Trophoblast cell (in vitro differentiated cells and primary cell): Measurements from ENCODE around the gene LONP2.

ENCODE experiments used
- DNase-seq, 2 donors: peaks; one replicate each; pipeline ENCODE4 v3.0.0-alpha.2; 2016
- H2AFZ ChIP-seq: 2 replicates; pipeline ENCODE4 v1.6.1; 2013; ENCODE audit warnings: low read length, moderate library complexity, mild to moderate bottlenecking; ENCODE audit not compliant: insufficient read depth, poor library complexity
- H2AK5ac ChIP-seq: 2 replicates; pipeline ENCODE4 v1.6.1; 2013; ENCODE audit warnings: mild to moderate bottlenecking, low read length
- H2BK120ac ChIP-seq: 2 replicates; pipeline ENCODE4 v1.6.1; 2013; ENCODE audit warnings: low read length, mild to moderate bottlenecking, moderate library complexity; ENCODE audit not compliant: insufficient read depth, poor library complexity
- H2BK12ac ChIP-seq: 2 replicates; pipeline ENCODE4 v1.6.1; 2013; ENCODE audit warnings: mild to moderate bottlenecking, low read length, moderate library complexity
- H2BK5ac ChIP-seq: 2 replicates; pipeline ENCODE4 v1.6.1; 2013; ENCODE audit warnings: low read length, low read depth, moderate library complexity, mild to moderate bottlenecking; ENCODE audit not compliant: poor library complexity
- H3K14ac ChIP-seq: 2 replicates; pipeline ENCODE4 v1.6.1; 2013; ENCODE audit warnings: mild to moderate bottlenecking, low read length
- H3K18ac ChIP-seq: 2 replicates; pipeline ENCODE4 v1.6.1; 2013; ENCODE audit warnings: mild to moderate bottlenecking, low read length
- H3K23ac ChIP-seq: 2 replicates; pipeline ENCODE4 v1.6.1; 2013; ENCODE audit warnings: low read length
- H3K27ac ChIP-seq: 2 replicates; pipeline ENCODE4 v1.5.1; 2013; ENCODE audit warnings: low read depth, mild to moderate bottlenecking, inconsistent platforms, low read length, moderate library complexity
- H3K27me3 ChIP-seq: 2 replicates; pipeline ENCODE4 v1.6.1; 2013; ENCODE audit warnings: inconsistent platforms, mild to moderate bottlenecking, low read length, moderate library complexity; ENCODE audit not compliant: insufficient read depth
- H3K36me3 ChIP-seq, 2 experiments: 1 replicate in 1 of 2; 2 replicates in 1 of 2; pipeline ENCODE4 v1.6.1; 2013; ENCODE audit warnings: low read length in 2 of 2, mild to moderate bottlenecking in 2 of 2, moderate library complexity in 1 of 2; ENCODE audit not compliant: insufficient read depth in 2 of 2, control insufficient read depth in 1 of 2
- H3K4ac ChIP-seq: 2 replicates; pipeline ENCODE4 v1.6.1; 2013; ENCODE audit warnings: low read depth, mild to moderate bottlenecking, low read length, moderate library complexity
- H3K4me1 ChIP-seq, 2 experiments: 1 replicate in 1 of 2; 2 replicates in 1 of 2; pipeline ENCODE4 v1.6.1; 2013; ENCODE audit warnings: low read length in 2 of 2, mild to moderate bottlenecking in 2 of 2, moderate library complexity in 1 of 2; ENCODE audit not compliant: insufficient read depth in 2 of 2, control insufficient read depth in 1 of 2
- H3K4me2 ChIP-seq: 2 replicates; pipeline ENCODE4 v1.6.1; 2013; ENCODE audit warnings: inconsistent platforms, mild to moderate bottlenecking, low read length, moderate library complexity
- H3K4me3 ChIP-seq: 2 replicates; pipeline ENCODE4 v1.5.1; 2013; ENCODE audit warnings: mild to moderate bottlenecking, low read depth, low read length, inconsistent platforms
- H3K79me1 ChIP-seq: one replicate; pipeline ENCODE4 v1.6.1; 2013; ENCODE audit warnings: low read length
- H3K79me2 ChIP-seq: 2 replicates; pipeline ENCODE4 v1.6.1; 2013; ENCODE audit warnings: low read length, mild to moderate bottlenecking; ENCODE audit not compliant: control insufficient read depth, insufficient read depth, poor library complexity
- H3K9ac ChIP-seq: 2 replicates; pipeline ENCODE4 v1.6.1; 2013; ENCODE audit warnings: mild to moderate bottlenecking, low read length
- H3K9me3 ChIP-seq: 2 replicates; pipeline ENCODE4 v1.6.1; 2013; ENCODE audit warnings: low read depth, mild to moderate bottlenecking, control low read depth, inconsistent platforms, low read length; ENCODE audit not compliant: insufficient read depth
- H4K12ac ChIP-seq: 2 replicates; pipeline ENCODE4 v1.6.1; 2013; ENCODE audit warnings: low read depth, mild to moderate bottlenecking, low read length, moderate library complexity
- H4K8ac ChIP-seq: 2 replicates; pipeline ENCODE4 v1.6.1; 2013; ENCODE audit warnings: low read depth, mild to moderate bottlenecking, low read length, moderate library complexity
- H4K91ac ChIP-seq: one replicate; pipeline ENCODE4 v1.6.1; 2013; ENCODE audit warnings: low read depth, mild to moderate bottlenecking, low read length, moderate library complexity
- WGBS: extraction: QIAGEN DNeasy Blood & Tissue Kit; methylation state at CpG from one replicate; pipeline ENCODE4 v1.1.7; 2013; ENCODE audit warnings: missing lambda C conversion rate; ENCODE audit not compliant: insufficient read length, insufficient coverage; ENCODE audit errors: extremely low coverage; 5-methylcytosine and 5-hydroxymethylcytosine counted together

The LONP2 gene

GRCh38 chr16:48218473-48218872, 25.6 kb upstream of the LONP2 start:
- Histone ChIP-seq H2AK5ac (no peak overlapping the region), H3K27ac (no peak overlapping the region), H3K14ac (no peak overlapping the region), H3K27me3 (no peaks in the 10 kb centered on the region), H3K18ac (no peak overlapping the region), H3K4me2 (no peak overlapping the region), H3K4ac (no peak overlapping the region), H2AFZ (no peak overlapping the region), H3K4me3 (no peak overlapping the region), H3K79me1 (no peaks in the 10 kb centered on the region), H2BK120ac (no peak overlapping the region), H2BK5ac (no peak overlapping the region), H3K79me2 (no peaks in the 10 kb centered on the region), H4K8ac (no peak overlapping the region), H2BK12ac (no peak overlapping the region), H4K91ac (no peak overlapping the region), H3K9me3 (peaks cover 4% of the 10 kb centered on the region), H3K4me1 (no peaks in the 10 kb centered on the region), H4K12ac (no peak overlapping the region), H3K23ac (no peak overlapping the region), H3K9ac (no peak overlapping the region), H3K36me3 (no peaks in the 10 kb centered on the region)
- WGBS = no CpG with 5 or more reads among the region's 3 CpGs
- no peak for DNase-seq

DNA sequence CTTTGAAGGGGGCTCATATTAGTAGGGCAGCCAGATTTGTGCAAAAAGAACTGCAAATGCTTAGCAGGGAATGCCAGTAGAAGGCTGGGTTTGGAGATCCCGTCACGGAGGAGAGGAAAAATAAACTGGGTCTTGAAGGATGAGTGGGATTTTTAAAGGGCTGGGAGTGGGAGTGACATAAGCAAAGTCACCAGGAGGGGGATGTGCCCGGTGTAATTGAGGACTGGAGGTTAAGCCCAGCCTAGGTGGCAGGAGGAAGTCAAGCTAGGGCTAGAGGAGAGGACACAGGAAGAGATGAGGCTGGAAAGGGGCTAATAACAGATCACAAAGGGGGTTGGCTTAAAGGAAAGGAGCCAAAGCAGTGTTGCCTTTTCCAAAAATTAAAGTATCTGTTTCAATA, 23.2 kb upstream of the LONP2 start:
- Histone ChIP-seq H3K27ac (no peak overlapping the region), H4K12ac (no peak overlapping the region), H4K8ac (no peak overlapping the region), H3K79me1 (no peaks in the 10 kb centered on the region), H3K27me3 (no peaks in the 10 kb centered on the region), H2BK120ac (no peak overlapping the region), H3K4ac (no peak overlapping the region), H3K4me3 (no peak overlapping the region), H3K14ac (no peak overlapping the region), H3K4me1 (no peaks in the 10 kb centered on the region), H3K79me2 (no peaks in the 10 kb centered on the region), H2AK5ac (no peak overlapping the region), H2BK12ac (no peak overlapping the region), H4K91ac (no peak overlapping the region), H3K9ac (no peak overlapping the region), H3K36me3 (no peaks in the 10 kb centered on the region), H2AFZ (no peak overlapping the region), H3K23ac (no peak overlapping the region), H3K9me3 (peaks cover 2% of the 10 kb centered on the region), H3K18ac (no peak overlapping the region), H3K4me2 (no peak overlapping the region), H2BK5ac (no peak overlapping the region)
- DNase-seq = no peak
- no CpG with 5 or more reads among the region's 3 CpGs for WGBS

DNA sequence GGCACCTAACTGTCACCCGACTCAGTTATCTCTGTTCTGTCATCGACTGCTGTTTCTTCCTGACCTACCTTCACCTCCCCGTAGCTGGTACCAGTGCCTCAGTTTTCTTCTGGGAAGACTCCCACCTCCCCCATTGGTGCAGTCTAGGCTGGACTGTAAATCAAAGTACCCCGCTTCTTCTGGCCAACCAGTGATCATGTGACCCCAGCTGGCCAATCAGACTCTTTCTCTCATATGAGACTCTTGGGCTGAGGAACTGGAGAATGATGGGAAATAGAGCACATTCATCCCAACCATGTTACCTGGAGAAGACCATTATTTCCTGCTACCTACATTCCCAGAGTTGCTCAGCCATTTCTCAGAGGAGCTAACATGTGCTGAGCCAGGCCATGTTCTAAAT, 20.6 kb upstream of the LONP2 start:
- no peaks in the 10 kb centered on the region for H3K79me1 ChIP-seq
- H2AFZ ChIP-seq = no peak overlapping the region
- WGBS = no CpG with 5 or more reads among the region's 4 CpGs
- H4K91ac ChIP-seq = no peak overlapping the region
- H3K79me2 ChIP-seq = no peaks in the 10 kb centered on the region
- no peak overlapping the region for H2AK5ac ChIP-seq
- H3K4me1 ChIP-seq = no peaks in the 10 kb centered on the region
- no peak overlapping the region for H3K4me2 ChIP-seq
- no peak overlapping the region for H3K27ac ChIP-seq
- no peak overlapping the region for H2BK12ac ChIP-seq
- H4K8ac ChIP-seq = no peak overlapping the region
- H3K4ac ChIP-seq = no peak overlapping the region
- H2BK5ac ChIP-seq = no peak overlapping the region
- no peaks in the 10 kb centered on the region for H3K27me3 ChIP-seq
- no peak overlapping the region for H3K18ac ChIP-seq
- no peak overlapping the region for H2BK120ac ChIP-seq
- DNase-seq = no peak
- H4K12ac ChIP-seq = no peak overlapping the region
- no peak overlapping the region for H3K14ac ChIP-seq
- no peak overlapping the region for H3K4me3 ChIP-seq
- H3K36me3 ChIP-seq = no peaks in the 10 kb centered on the region
- no peak overlapping the region for H3K9ac ChIP-seq
- no peak overlapping the region for H3K23ac ChIP-seq
- no peaks in the 10 kb centered on the region for H3K9me3 ChIP-seq

- Histone ChIP-seq H3K79me1 (no peaks in the 10 kb centered on the region), H4K12ac (no peak overlapping the region), H3K23ac (no peak overlapping the region), H3K4me3 (no peak overlapping the region), H3K9ac (no peak overlapping the region), H2AFZ (no peak overlapping the region), H3K18ac (no peak overlapping the region), H3K27me3 (no peaks in the 10 kb centered on the region), H3K4me1 (no peaks in the 10 kb centered on the region), H2AK5ac (no peak overlapping the region), H3K79me2 (no peaks in the 10 kb centered on the region), H2BK120ac (no peak overlapping the region), H2BK5ac (no peak overlapping the region), H3K36me3 (no peaks in the 10 kb centered on the region), H3K9me3 (no peaks in the 10 kb centered on the region), H3K4ac (no peak overlapping the region), H2BK12ac (no peak overlapping the region), H3K14ac (no peak overlapping the region), H3K4me2 (no peak overlapping the region), H3K27ac (no peak overlapping the region), H4K8ac (no peak overlapping the region), H4K91ac (no peak overlapping the region)
- no CpG with 5 or more reads among the region's 5 CpGs for WGBS
- DNase-seq = no peak
These were observed 18.6 kb upstream of the LONP2 start for GRCh38 chr16:48225456-48225855.
